HG03460 (cell line): ENCODE data around the gene SCIN.
"Not testable (repeated sequence)": the region's sequence is repeated elsewhere in the genome, so short reads cannot be mapped to it uniquely, and the experiment has no call there.

Experiments used
- ATAC-seq: cut with Tn5 transposase; IDR thresholded peaks from one replicate; pipeline ENCODE4 v1.9.1; 2021; ENCODE audit not compliant: unreplicated experiment

SCIN gene

GRCh38 chr7:12646139-12646538 is 75.6 kb downstream of the SCIN start:
- ATAC-seq = no peak

- no peak for ATAC-seq
Observed at GRCh38 chr7:12647364-12648219, 77.1 kb downstream of the SCIN start.

- ATAC-seq = no peak
Observed at GRCh38 chr7:12648704-12649261, 78.3 kb downstream of the SCIN start.

DNA sequence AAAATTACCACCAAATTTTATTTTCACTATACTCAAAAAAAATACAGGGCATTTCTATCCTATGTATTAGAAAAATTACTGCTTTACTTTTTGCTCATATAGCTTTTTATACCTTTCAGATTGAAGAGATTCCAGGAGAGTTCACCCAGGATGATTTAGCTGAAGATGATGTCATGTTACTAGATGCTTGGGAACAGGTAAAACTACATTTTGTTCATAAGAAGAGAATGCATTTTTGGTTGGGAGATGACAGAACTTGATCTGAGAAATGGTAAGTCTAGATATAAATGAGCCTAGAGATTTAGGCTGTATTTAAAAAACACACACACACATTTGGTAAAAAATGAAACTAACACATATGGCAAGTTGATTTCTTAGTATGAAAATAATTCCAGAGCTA is 78.8 kb downstream of the SCIN start:
- ATAC-seq = no peak

DNA sequence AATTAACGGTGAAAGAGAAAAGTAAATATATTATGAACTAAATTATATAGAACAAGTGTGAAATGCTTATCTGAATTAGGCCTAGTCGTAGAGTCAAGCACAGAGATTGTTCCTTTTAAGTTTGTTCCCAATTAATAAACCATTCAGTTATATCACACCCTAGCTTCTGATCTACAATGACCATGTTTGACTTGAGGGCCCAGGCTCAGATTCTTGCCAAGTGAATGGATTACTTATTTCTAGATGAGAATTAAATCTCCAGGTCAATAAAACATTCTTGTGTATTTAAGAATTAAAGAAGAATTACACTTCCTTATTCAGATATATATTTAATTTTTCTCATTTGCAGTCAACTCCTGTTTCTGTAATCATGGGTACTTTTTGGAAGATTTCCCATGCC is 79.6 kb downstream of the SCIN start:
- no peak for ATAC-seq

GRCh38 chr7:12653110-12653509 is 82.6 kb downstream of the SCIN start:
- no peak for ATAC-seq

- ATAC-seq = no peak
Observed at GRCh38 chr7:12653518-12653917, 83.0 kb downstream of the SCIN start.

GRCh38 chr7:12655161-12655560 is 84.6 kb downstream of the SCIN start:
- no peak for ATAC-seq

GRCh38 chr7:12660423-12660822 is 89.9 kb downstream of the SCIN start:
- ATAC-seq = not testable (repeated sequence)

- ATAC-seq = not testable (repeated sequence)
Observed at GRCh38 chr7:12660986-12661385, 90.5 kb downstream of the SCIN start.

- ATAC-seq = no peak
Observed at GRCh38 chr7:12661581-12661980, 91.1 kb downstream of the SCIN start.

GRCh38 chr7:12670000-12670729 is 99.6 kb downstream of the SCIN start:
- no peak for ATAC-seq

DNA sequence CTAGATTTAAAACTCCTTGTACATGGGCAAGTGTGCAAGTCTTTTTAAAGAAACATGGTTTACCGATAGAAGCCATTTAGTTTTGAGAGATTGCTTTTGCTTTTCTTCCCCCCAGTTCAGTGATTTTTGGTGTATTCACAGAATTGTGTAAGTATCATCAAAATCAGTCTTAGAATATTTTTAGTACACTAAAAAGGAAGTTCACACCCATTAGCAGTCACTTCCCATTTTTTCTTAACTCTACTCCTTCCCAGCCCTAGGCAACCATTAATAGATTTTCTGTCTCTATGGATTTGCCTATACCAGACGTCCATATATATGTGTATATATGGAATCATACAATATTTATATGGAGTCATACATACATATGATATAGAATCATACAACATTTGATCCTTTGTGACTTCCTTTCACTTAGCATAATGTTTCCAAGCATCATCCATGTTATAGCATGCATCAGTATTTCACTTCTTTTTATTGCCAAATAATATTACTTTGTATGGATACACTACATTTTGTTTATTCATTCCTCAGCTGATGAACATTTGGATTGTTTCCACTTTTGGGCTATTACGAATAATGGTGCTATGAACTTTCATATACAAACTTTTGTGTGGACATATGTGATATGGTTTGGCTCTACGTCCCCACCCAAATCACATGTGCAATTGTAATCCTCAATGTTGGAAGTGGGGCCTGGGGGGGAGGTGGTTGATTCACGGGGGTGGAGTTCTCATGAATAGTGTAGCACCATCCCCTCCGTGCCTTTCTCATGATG is 100.4 kb downstream of the SCIN start:
- ATAC-seq = no peak

- ATAC-seq = not testable (repeated sequence)
Observed at GRCh38 chr7:12673436-12673835, 102.9 kb downstream of the SCIN start.

GRCh38 chr7:12674053-12674452 is 103.5 kb downstream of the SCIN start:
- no peak for ATAC-seq

DNA sequence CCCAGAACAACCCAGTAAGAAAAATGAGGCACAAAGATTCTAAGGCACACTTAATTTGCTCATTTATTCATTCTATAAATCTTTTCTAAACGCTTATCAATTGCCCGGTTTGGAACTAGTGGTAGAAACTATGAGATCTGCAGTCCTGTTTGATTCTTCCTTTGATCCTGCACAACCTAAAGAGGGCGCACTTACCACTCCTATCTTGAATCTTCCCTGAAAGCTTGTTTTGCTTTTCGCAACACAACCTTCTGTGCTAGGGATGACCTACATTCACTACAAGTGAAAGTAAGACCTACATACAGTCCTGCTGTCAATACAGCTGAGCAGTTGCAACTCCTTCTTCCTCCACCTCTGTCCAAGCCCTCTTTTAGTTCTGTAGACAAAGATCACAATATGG is 104.3 kb downstream of the SCIN start:
- no peak for ATAC-seq

DNA sequence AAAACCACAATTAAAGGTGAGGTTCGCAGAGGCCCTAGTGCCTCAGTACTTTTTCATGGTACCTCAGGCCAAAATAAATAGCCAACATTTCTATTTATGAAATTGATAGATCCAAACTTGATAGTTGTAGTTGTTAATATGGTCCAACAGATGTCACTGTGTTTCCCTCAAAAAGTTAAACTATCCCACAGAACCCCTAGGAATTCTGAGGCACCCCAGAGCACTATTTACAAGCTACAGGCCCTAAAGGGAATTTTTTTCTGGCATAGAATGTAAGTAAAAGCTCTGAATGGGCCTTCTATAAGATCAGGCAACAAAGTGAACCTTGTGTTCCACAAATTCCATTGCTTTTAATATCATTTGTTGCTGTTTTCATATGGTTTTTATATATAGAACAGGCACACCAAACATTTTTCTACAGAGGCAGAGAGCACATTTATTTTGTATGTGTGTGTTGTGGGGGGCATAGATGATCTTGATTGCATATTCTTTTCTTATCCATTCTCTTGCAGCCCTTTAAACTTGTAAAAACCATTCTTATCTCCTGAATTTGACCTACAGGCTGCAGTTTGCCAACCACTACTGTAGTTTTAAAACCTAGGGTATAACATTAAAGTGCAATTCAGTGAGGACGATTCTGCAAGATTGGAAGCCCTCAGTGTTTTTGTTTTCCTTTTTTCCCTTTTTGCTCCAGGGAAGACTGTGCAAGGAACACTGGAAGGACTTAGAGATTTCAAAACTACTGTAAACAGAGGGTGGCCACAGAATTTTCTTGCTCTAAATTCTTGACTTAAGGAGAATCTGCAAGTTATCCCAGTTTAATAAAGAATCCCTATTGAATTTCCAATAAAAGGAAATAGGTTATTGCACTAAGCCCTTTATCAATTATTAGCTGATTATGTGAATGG is 113.4 kb downstream of the SCIN start:
- ATAC-seq = no peak

- no peak for ATAC-seq
Observed at GRCh38 chr7:12684733-12685132, 114.2 kb downstream of the SCIN start.

DNA sequence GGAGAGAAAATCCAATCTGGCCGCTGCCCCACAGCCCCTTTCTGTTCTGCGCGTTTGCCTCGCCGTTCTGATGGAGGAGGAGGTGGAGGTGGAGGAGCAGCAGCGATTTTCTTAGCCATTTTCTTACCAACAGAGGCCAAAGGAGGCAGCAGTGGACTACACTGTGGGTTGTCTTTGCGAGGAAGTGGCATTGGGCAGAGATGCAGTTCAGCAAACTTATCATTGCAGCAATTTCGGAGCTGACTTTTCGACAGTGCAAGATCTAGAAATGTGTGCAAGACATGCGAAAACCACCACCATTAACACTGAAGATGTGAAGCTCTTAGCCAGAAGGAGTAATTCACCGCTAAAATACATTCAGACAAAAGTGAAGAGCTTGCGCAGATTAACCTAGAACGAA is 115.0 kb downstream of the SCIN start:
- no peak for ATAC-seq

GRCh38 chr7:12686234-12686890 is 115.8 kb downstream of the SCIN start:
- ATAC-seq = peak; percentile 77
